Activated naive CD8-positive, alpha-beta T cell treated with anti-CD3 and anti-CD28 coated beads, Interleukin-2, amount 10 ng/mL, durations not matched to agents 7 days and 5 days (primary cell): ENCODE data around the gene MRPL24. TPM values are rescaled to one million over a fixed set of nuclear protein-coding genes. Genes with fewer than 3 reads are reported as not detected.

ENCODE experiments used
- ATAC-seq: fragments of 150-1000 bp; cut with Tn5 transposase; one replicate; pipeline ENCODE4 v1.10.0; 2021; ENCODE audit warnings: low read depth, moderate library complexity
- POLR2A ChIA-PET: fragments of 350-600 bp; sonication (Branson Sonifier 250); formaldehyde crosslinking; loops from one replicate; lab custom pipeline; 2021; ENCODE audit warnings: antibody characterized with exemption; lab: Charles Lee
- DNase-seq: peaks from one replicate; pipeline ENCODE4 v3.0.0; 2021
- H3K27ac Mint-ChIP-seq: one replicate; pipeline ENCODE4 v1.8.0; 2022; ENCODE audit warnings: mild to moderate bottlenecking, mixed read lengths
- H3K27me3 Mint-ChIP-seq: one replicate; pipeline ENCODE4 v1.8.0; 2022; ENCODE audit warnings: mild to moderate bottlenecking, moderate library complexity, mixed read lengths
- H3K36me3 Mint-ChIP-seq: one replicate; pipeline ENCODE4 v1.8.0; 2021; ENCODE audit warnings: mild to moderate bottlenecking, mixed read lengths
- H3K4me1 Mint-ChIP-seq: one replicate; pipeline ENCODE4 v1.8.0; 2021; ENCODE audit warnings: mixed read lengths
- H3K4me3 Mint-ChIP-seq: one replicate; pipeline ENCODE4 v1.8.0; 2022; ENCODE audit warnings: mild to moderate bottlenecking, moderate library complexity, mixed read lengths
- H3K9me3 Mint-ChIP-seq: one replicate; pipeline ENCODE4 v1.8.0; 2021; ENCODE audit warnings: mixed read lengths
- total RNA-seq, 2 experiments: library from RNA; stranded (reverse); gene quantifications; one replicate each; pipeline ENCODE4 v1.2.3, GENCODE V29; 2021

MRPL24 gene
- total RNA-seq, 2 experiments from 2014 or later = 45.0 to 51.1 TPM

- peaks cover 17% of the 10 kb centered on the region for H3K4me1 Mint-ChIP-seq
- peaks cover 61% of the 10 kb centered on the region for H3K27me3 Mint-ChIP-seq
- H3K4me3 Mint-ChIP-seq = no peak overlapping the region
- POLR2A ChIA-PET = interaction anchor here (0.6 to 1.9 kb wide), 6 partner anchors 16 to 66 kb away, joined by 3 to 10 read pairs (median 5); partner anchors contain the start of genes CRABP2 and ISG20L2
- DNase-seq (no peak), ATAC-seq (no peak)
- H3K9me3 Mint-ChIP-seq = no peaks in the 10 kb centered on the region
- no peak overlapping the region for H3K27ac Mint-ChIP-seq
- H3K36me3 Mint-ChIP-seq = no peaks in the 10 kb centered on the region
Observed at GRCh38 chr1:156689953-156690674, 50.8 kb downstream of the MRPL24 start.

- Mint-ChIP-seq H3K9me3 (no peaks in the 10 kb centered on the region), H3K27me3 (peaks cover 61% of the 10 kb centered on the region), H3K27ac (peak overlapping the region; percentile 64), H3K4me3 (no peak overlapping the region), H3K4me1 (peaks cover 24% of the 10 kb centered on the region), H3K36me3 (no peaks in the 10 kb centered on the region)
- POLR2A ChIA-PET = interaction anchor here (1.0 to 1.9 kb wide), 5 partner anchors 15 to 40 kb away, joined by 3 to 10 read pairs (median 6); partner anchors contain the start of genes CRABP2 and ISG20L2
- ATAC-seq (peak; percentile 93), DNase-seq (peak; percentile 74)
Observed at GRCh38 chr1:156689035-156689952, 51.6 kb downstream of the MRPL24 start.

Other genes with a start within 250 kb of the MRPL24 start
- gene MEF2D, start 240.3 kb downstream of the MRPL24 start, total RNA-seq = 10 to 100 TPM; 52.4 to 54.4 TPM
- gene IQGAP3, start 168.5 kb downstream of the MRPL24 start, total RNA-seq = 10 to 100 TPM; 26.1 to 30.3 TPM
- gene TTC24, start 161.4 kb downstream of the MRPL24 start, total RNA-seq = 10 to 100 TPM; 22.7 to 24.1 TPM
- 10 to 100 TPM; 53.8 TPM for gene NAXE, start 149.3 kb downstream of the MRPL24 start, total RNA-seq
- gene GPATCH4, start 139.6 kb downstream of the MRPL24 start, total RNA-seq = 10 to 100 TPM; 29.7 to 31.1 TPM
- under 1 TPM in 1 of 2 experiments, not detected in 1; 0.17 TPM for gene HAPLN2, start 121.7 kb downstream of the MRPL24 start, total RNA-seq
- not detected for gene BCAN, start 99.0 kb downstream of the MRPL24 start, total RNA-seq
- not detected for gene NES, start 63.7 kb downstream of the MRPL24 start, total RNA-seq
- gene CRABP2, start 35.5 kb downstream of the MRPL24 start, total RNA-seq = under 1 TPM; 0.68 to 0.80 TPM
- gene METTL25B, start 12.6 kb downstream of the MRPL24 start, total RNA-seq = 10 to 100 TPM; 34.6 to 35.1 TPM
- 10 to 100 TPM; 44.1 to 47.1 TPM for gene ISG20L2, start 12.3 kb downstream of the MRPL24 start, total RNA-seq
- 100 to 1,000 TPM; 186 to 196 TPM for gene HDGF, start 10.6 kb upstream of the MRPL24 start, total RNA-seq
- 10 to 100 TPM; 65.7 to 76.0 TPM for gene PRCC, start 26.4 kb upstream of the MRPL24 start, total RNA-seq
- gene SH2D2A, start 75.8 kb upstream of the MRPL24 start, total RNA-seq = 10 to 100 TPM; 86.0 to 89.2 TPM
- gene INSRR, start 118.0 kb upstream of the MRPL24 start, total RNA-seq = under 1 TPM; 0.47 to 0.48 TPM
- gene NTRK1, start 119.8 kb upstream of the MRPL24 start, total RNA-seq = 10 to 100 TPM; 13.7 to 13.9 TPM
- under 1 TPM; 0.28 TPM for gene PEAR1, start 152.6 kb upstream of the MRPL24 start, total RNA-seq
- not detected for gene LRRC71, start 179.5 kb upstream of the MRPL24 start, total RNA-seq